GM19035 (cell line): Measurements from ENCODE around the gene SRSF2.
"Not testable (repeated sequence)": the region's sequence is repeated elsewhere in the genome, so short reads cannot be mapped to it uniquely, and the experiment has no call there.

Experiments
- ATAC-seq: cut with Tn5 transposase; IDR thresholded peaks from one replicate; pipeline ENCODE4 v1.9.1; 2021; ENCODE audit not compliant: unreplicated experiment

SRSF2 gene

GRCh38 chr17:76739568-76740115 is 2.5 kb upstream of the SRSF2 start:
- ATAC-seq, result not testable (repeated sequence)

- no peak for ATAC-seq
Observed at GRCh38 chr17:76738468-76738850, 1.3 kb upstream of the SRSF2 start.

- ATAC-seq, result peak; percentile 51
Observed at GRCh38 chr17:76737676-76738467, 741 bp upstream of the SRSF2 start, which contains the start of gene MFSD11. TSS of gene MFSD11 (plus strand) at chr17:76738119. CDS start at chr17:76738353, 234 bp downstream.

GRCh38 chr17:76736349-76737081 is 616 bp downstream of the SRSF2 start:
- peak; percentile 14 for ATAC-seq

- ATAC-seq, result no peak
Observed at GRCh38 chr17:76735586-76736348, 1.4 kb downstream of the SRSF2 start.

- ATAC-seq, result no peak
Observed at GRCh38 chr17:76735006-76735405, 2.1 kb downstream of the SRSF2 start.

- ATAC-seq, result no peak
Observed at GRCh38 chr17:76734080-76734840, 2.9 kb downstream of the SRSF2 start.

- ATAC-seq, result no peak
Observed at GRCh38 chr17:76733618-76733957, 3.5 kb downstream of the SRSF2 start.

- no peak for ATAC-seq
Observed at GRCh38 chr17:76732734-76733617, 4.2 kb downstream of the SRSF2 start.

- not testable (repeated sequence) for ATAC-seq
Observed at GRCh38 chr17:76731800-76732733, 5.1 kb downstream of the SRSF2 start.

- ATAC-seq, result no peak
Observed at GRCh38 chr17:76727745-76728456, 9.2 kb downstream of the SRSF2 start.

- ATAC-seq, result peak; percentile 54
Observed at GRCh38 chr17:76726776-76727718, 10.1 kb downstream of the SRSF2 start, which contains the start of gene METTL23. TSS of gene METTL23 (plus strand) at chr17:76726839. CDS start at chr17:76729711, 2,872 bp downstream.

- peak; percentile 78 for ATAC-seq
Observed at GRCh38 chr17:76726231-76726775, 10.8 kb downstream of the SRSF2 start, which contains the start of gene JMJD6. TSS of gene JMJD6 (minus strand) at chr17:76726606. CDS start at chr17:76726475, 131 bp downstream.

GRCh38 chr17:76725580-76726230 is 11.4 kb downstream of the SRSF2 start:
- ATAC-seq, result peak; percentile 15

GRCh38 chr17:76723812-76724211 is 13.3 kb downstream of the SRSF2 start:
- no peak for ATAC-seq

- ATAC-seq, result not testable (repeated sequence)
Observed at GRCh38 chr17:76722977-76723376, 14.2 kb downstream of the SRSF2 start.
